Central memory CD8-positive, alpha-beta T cell (primary cell): ENCODE results near the gene ATRIP.

Experiments
- ATAC-seq: fragments of 150-1000 bp; cut with Tn5 transposase; replicated peaks from 2 replicates; pipeline ENCODE4 v1.10.0; 2022; ENCODE audit warnings: mild to moderate bottlenecking, moderate FRiP score, moderate number of reproducible peaks; ENCODE audit not compliant: poor library complexity, severe bottlenecking; ENCODE audit errors: extremely low read depth
- DNase-seq, 2 donors: peaks; one replicate each; pipeline ENCODE4 v3.0.0; 2021; ENCODE audit warnings: low spot score in 2 of 2
- H3K27ac Mint-ChIP-seq: one replicate; pipeline ENCODE4 v1.8.0; 2022; ENCODE audit warnings: low read depth, mild to moderate bottlenecking, moderate library complexity, mixed read lengths
- H3K27me3 Mint-ChIP-seq: one replicate; pipeline ENCODE4 v1.8.0; 2022; ENCODE audit warnings: mixed read lengths
- H3K36me3 Mint-ChIP-seq: one replicate; pipeline ENCODE4 v1.8.0; 2022; ENCODE audit warnings: mild to moderate bottlenecking, moderate library complexity, mixed read lengths; ENCODE audit not compliant: insufficient read depth
- H3K4me1 Mint-ChIP-seq: one replicate; pipeline ENCODE4 v1.8.0; 2022; ENCODE audit warnings: mixed read lengths
- H3K4me3 Mint-ChIP-seq: one replicate; pipeline ENCODE4 v1.8.0; 2022; ENCODE audit warnings: mild to moderate bottlenecking, moderate library complexity, mixed read lengths
- H3K9me3 Mint-ChIP-seq: one replicate; pipeline ENCODE4 v1.8.0; 2022; ENCODE audit warnings: mixed read lengths

The ATRIP gene

DNA sequence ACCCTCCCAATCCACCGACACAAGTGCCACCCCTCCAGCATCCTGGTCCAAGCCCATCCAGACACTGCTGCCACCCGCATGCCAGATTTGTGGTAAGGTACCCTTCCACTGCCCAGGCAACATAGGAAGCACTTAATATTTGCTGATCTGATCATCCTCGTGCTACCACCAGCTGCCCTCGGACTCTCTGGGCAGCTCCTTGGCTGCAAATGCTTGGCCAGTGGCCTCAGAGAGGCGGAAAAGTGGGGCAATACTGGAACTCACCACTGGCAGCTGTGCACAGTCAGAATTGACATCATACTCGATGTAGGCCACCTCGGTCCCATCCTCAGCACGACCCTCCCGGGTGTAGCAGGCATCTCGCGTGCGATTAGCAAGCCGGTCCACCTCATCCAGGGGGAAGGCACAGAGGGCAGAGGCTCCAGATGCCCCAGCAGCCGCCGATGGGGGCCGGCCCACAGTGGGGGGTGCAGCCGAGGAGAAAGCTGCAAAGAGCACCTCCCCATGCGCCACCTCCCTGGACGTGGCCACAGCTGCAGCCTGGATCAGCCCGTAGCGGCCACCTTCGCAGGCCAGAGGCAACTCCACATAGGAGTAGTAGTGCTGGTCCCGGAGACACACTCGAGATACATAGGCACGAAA, 23.2 kb upstream of the ATRIP start:
- Mint-ChIP-seq H3K27me3 (no peaks in the 10 kb centered on the region), H3K9me3 (no peaks in the 10 kb centered on the region), H3K4me3 (no peak overlapping the region), H3K36me3 (peaks cover 2% of the 10 kb centered on the region), H3K27ac (no peak overlapping the region), H3K4me1 (no peaks in the 10 kb centered on the region)
- DNase-seq = no peak
- ATAC-seq = no peak

GRCh38 chr3:48423883-48424695, 22.4 kb upstream of the ATRIP start:
- Mint-ChIP-seq H3K36me3 (peaks cover 2% of the 10 kb centered on the region), H3K4me1 (no peaks in the 10 kb centered on the region), H3K27ac (peak overlapping the region; percentile 6), H3K27me3 (no peaks in the 10 kb centered on the region), H3K9me3 (no peaks in the 10 kb centered on the region), H3K4me3 (no peak overlapping the region)
- ATAC-seq (no peak), DNase-seq (no peak)

DNA sequence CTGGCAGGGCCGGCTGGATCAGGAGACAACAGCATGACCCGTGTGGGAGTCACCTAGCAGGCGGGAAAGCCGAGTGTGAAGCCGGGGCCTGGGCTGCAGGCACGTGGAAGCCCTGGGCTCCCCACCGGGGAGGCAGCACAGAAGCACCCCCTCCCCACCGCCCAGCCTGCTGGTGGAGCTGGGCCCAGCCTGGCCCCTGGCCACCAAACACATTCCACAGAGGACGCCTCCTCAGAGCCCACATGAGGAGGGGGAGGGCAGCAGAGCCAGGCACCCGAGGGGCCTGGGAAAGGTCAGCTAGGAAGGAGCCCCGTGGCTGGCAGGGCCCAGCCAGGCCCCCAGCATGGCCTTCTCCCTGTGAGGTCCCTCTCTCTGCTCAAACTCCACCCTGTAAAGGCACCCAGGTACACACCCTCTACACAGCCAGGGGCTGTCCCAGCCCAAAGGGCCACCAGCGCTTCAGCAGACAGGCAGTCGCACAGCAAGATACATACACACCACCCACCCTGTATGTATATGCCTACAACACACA, 21.2 kb upstream of the ATRIP start:
- Mint-ChIP-seq H3K27ac (no peak overlapping the region), H3K36me3 (peaks cover 4% of the 10 kb centered on the region), H3K27me3 (no peaks in the 10 kb centered on the region), H3K4me1 (peaks cover 6% of the 10 kb centered on the region), H3K9me3 (no peaks in the 10 kb centered on the region), H3K4me3 (no peak overlapping the region)
- DNase-seq (no peak), ATAC-seq (no peak)

DNA sequence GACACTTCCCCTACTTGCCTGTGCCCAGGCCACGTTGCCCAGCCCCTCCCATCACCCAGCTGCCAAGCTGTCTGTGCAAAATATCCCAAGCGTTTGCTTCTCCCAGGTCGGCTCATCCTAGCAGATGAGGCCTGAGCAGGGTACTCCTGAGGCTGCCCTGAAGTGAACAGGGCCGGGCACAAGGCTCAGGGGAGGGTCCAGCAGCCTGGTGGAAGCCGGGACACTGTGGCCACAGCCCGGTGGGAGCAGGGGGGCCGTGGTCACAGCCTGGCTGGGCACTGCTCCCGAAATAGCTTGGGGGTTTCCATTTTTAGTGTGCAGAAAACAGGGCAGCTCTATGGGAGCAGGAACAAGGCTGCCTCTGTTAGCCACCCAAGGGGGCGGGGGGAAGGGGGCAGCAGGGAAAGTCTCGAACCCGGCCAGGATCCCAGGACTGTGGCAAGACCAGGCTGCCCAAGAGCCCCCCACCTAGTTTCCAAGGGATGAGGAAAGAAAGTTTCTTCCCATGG, 20.1 kb upstream of the ATRIP start:
- Mint-ChIP-seq H3K36me3 (peaks cover 4% of the 10 kb centered on the region), H3K9me3 (no peaks in the 10 kb centered on the region), H3K27ac (no peak overlapping the region), H3K27me3 (no peaks in the 10 kb centered on the region), H3K4me3 (no peak overlapping the region), H3K4me1 (peaks cover 12% of the 10 kb centered on the region)
- no peak for ATAC-seq
- DNase-seq = no peak

- Mint-ChIP-seq H3K4me1 (peaks cover 12% of the 10 kb centered on the region), H3K27ac (no peak overlapping the region), H3K36me3 (peaks cover 4% of the 10 kb centered on the region), H3K27me3 (no peaks in the 10 kb centered on the region), H3K9me3 (no peaks in the 10 kb centered on the region), H3K4me3 (no peak overlapping the region)
- ATAC-seq (no peak), DNase-seq (no peak)
Observed at GRCh38 chr3:48426944-48427629, 19.4 kb upstream of the ATRIP start.

DNA sequence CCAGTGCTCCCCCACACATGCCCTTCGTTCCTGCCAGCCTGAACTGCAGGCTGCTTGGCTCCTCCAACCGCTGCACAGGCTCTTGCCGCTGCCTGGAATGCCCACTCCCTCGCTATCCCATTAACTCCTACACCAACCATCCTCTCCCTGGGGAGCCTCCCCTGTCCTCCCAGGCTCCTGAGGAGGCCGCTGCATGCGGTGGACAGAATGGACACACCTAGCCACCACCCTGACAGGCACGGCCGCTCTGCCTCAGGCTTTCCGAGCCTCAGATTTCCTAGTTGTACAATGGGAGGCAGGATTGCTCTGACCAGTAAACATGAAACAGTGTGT, 18.9 kb upstream of the ATRIP start:
- H3K4me3 Mint-ChIP-seq = peak overlapping the region; percentile 49
- no peak for DNase-seq
- no peak overlapping the region for H3K27ac Mint-ChIP-seq
- no peaks in the 10 kb centered on the region for H3K27me3 Mint-ChIP-seq
- peaks cover 4% of the 10 kb centered on the region for H3K36me3 Mint-ChIP-seq
- no peaks in the 10 kb centered on the region for H3K9me3 Mint-ChIP-seq
- H3K4me1 Mint-ChIP-seq = peaks cover 12% of the 10 kb centered on the region
- ATAC-seq = no peak

- Mint-ChIP-seq H3K36me3 (peaks cover 4% of the 10 kb centered on the region), H3K4me1 (peaks cover 12% of the 10 kb centered on the region), H3K9me3 (no peaks in the 10 kb centered on the region), H3K27ac (no peak overlapping the region), H3K4me3 (peak overlapping the region; percentile 49), H3K27me3 (no peaks in the 10 kb centered on the region)
- DNase-seq = no peak
- ATAC-seq = no peak
Observed at GRCh38 chr3:48428088-48428571, 18.4 kb upstream of the ATRIP start.

- no peak for DNase-seq
- Mint-ChIP-seq H3K9me3 (no peaks in the 10 kb centered on the region), H3K4me1 (peaks cover 12% of the 10 kb centered on the region), H3K27me3 (no peaks in the 10 kb centered on the region), H3K4me3 (peak overlapping the region; percentile 49), H3K27ac (no peak overlapping the region), H3K36me3 (peaks cover 4% of the 10 kb centered on the region)
- ATAC-seq = peak; percentile 38
Observed at GRCh38 chr3:48428572-48429316, 17.8 kb upstream of the ATRIP start.

- H3K4me3 Mint-ChIP-seq = peak overlapping the region; percentile 84
- peak overlapping the region; percentile 32 for H3K27ac Mint-ChIP-seq
- H3K4me1 Mint-ChIP-seq = peaks cover 13% of the 10 kb centered on the region
- no peaks in the 10 kb centered on the region for H3K9me3 Mint-ChIP-seq
- H3K27me3 Mint-ChIP-seq = no peaks in the 10 kb centered on the region
- ATAC-seq (peak; percentile 61), DNase-seq (peak; percentile 31 to 35)
- peaks cover 4% of the 10 kb centered on the region for H3K36me3 Mint-ChIP-seq
Observed at GRCh38 chr3:48429317-48429959, 17.1 kb upstream of the ATRIP start.

- Mint-ChIP-seq H3K4me1 (peaks cover 18% of the 10 kb centered on the region), H3K36me3 (peaks cover 2% of the 10 kb centered on the region), H3K27me3 (no peaks in the 10 kb centered on the region), H3K4me3 (peak within 1 kb of the TSS; percentile 84), H3K27ac (peak within 1 kb of the TSS; percentile 32), H3K9me3 (no peaks in the 10 kb centered on the region)
- no peak for DNase-seq
- no peak for ATAC-seq
Observed at GRCh38 chr3:48429960-48430707, 16.4 kb upstream of the ATRIP start, which contains the start of gene PLXNB1. Gene PLXNB1 (minus strand): TSS chr3:48430086. CDS start chr3:48424611, 5,475 bp downstream.

DNA sequence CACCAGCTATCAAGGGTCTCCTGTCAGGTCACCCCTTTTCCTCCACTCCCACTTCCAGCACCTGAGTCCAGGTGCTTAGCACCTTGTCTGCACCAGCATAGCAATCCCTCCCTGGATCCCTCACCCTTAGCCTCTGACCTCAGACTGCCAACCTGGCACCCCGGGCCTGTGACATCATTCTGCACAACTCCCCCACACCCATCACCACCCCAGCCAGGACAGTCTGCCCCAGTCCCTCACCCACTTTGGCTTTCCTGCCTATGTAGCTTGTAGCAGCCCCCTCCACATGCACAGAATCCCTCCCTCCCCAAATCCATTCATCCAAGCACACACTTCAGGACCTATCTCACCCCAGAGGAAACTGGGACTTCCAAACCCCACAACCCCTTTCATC, 15.8 kb upstream of the ATRIP start:
- peaks cover 18% of the 10 kb centered on the region for H3K4me1 Mint-ChIP-seq
- H3K36me3 Mint-ChIP-seq = peaks cover 2% of the 10 kb centered on the region
- H3K9me3 Mint-ChIP-seq = no peaks in the 10 kb centered on the region
- H3K27ac Mint-ChIP-seq = no peak overlapping the region
- DNase-seq = no peak
- peak overlapping the region; percentile 84 for H3K4me3 Mint-ChIP-seq
- no peaks in the 10 kb centered on the region for H3K27me3 Mint-ChIP-seq
- no peak for ATAC-seq
